GM21423 (cell line): ENCODE data around the gene PPIA.
"Not testable (repeated sequence)": the region's sequence is repeated elsewhere in the genome, so short reads cannot be mapped to it uniquely, and the experiment has no call there.

Source experiments
- ATAC-seq: cut with Tn5 transposase; IDR thresholded peaks from one replicate; pipeline ENCODE4 v1.9.1; 2021; ENCODE audit warnings: mild to moderate bottlenecking, moderate library complexity; ENCODE audit not compliant: unreplicated experiment

Gene PPIA

DNA sequence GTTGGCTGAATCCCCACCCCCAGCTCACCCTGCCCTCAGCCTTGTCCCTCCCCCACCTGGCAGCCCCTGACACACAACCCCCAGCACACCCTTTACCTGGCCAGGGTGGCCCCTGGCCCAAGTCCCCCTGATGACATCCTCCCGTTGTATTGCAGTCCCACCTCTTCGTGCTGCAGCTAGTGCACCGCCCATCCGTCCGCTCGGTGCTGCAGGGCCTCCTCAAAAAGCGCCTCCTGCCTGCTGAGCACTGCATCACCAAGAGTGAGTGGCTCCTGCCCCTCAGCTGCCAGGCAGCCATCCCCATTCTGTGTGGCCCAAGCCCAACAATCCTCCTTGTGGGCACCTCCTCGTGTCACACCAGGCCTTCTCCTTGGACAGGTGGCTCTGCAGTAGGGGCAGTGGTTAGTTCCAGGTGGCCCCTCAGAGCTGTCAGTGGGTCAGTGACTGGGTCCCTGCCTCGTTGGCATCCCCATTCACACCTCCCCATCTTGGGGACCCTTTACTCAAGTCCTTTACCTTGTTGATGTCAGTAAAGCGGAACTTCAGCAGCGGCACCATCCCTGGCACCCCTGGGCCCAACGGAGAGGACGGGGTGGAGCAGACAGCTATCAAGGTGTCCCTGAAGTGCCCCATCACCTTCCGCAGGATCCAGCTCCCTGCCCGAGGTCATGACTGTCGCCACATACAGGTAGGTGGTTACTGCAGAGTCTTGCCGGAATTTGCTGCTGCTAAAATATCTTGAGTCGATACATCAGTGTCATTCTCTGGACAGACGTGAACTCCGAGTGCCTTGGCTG lies 33.6 kb upstream of the PPIA start:
- ATAC-seq: no peak

DNA sequence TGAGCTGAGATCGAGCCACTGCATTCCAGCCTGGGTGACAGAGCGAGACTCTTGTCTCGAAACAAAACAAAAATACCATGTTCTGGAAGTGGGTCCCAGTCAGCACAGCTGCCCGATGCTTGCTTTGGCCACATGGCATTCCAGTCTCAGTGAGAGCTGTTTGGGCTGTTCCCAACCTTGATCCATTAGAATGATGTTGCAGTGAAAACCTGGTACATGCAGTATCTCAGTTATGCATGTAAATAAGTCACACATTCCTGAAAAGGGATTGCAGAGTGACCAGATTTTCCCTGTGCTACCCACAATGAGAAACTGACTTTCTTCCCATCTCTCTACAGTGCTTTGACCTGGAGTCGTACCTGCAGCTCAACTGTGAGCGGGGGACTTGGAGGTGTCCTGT lies 32.4 kb upstream of the PPIA start:
- ATAC-seq: no peak

- ATAC-seq: no peak
Measured at GRCh38 chr7:44764665-44765578, 31.6 kb upstream of the PPIA start.

DNA sequence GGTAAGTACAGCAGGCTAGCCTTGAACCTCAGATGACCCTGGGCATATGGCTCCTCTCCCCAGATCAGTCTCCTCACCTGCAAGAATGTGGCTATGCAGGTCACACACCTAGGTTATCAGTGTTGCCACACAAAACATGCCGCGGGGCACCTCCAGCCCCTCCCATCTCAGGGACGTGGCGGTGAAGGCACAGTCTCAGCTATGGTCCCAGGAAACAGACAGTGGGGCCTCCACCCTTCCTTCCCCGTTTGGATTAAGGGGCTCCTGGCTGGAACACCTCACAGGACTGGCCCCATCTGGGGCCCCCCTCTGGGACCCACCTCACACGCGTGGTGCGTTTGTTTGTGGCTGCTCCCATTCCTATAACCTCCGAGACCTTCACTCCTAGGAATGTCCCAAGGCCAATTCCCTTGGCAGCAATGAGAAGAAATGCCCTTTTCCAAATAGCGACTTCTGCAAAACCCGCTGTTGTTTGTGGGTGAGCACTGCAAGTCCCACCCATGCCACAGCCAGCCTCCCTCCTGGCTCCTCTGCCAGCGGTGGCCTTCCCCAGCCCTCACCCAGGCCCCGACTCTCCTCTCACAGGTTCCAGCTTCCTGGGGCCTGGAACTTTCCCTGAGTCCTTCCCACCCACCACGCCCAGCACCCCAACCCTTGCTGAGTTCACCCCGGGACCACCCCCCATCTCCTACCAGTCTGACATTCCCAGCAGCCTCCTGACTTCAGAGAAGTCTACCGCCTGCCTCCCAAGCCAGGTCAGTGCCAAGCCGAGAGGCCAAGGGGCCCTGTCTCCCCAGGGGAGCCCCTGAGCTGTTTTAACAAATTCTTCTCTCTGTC lies 30.7 kb upstream of the PPIA start:
- ATAC-seq: no peak

GRCh38 chr7:44766416-44766801 lies 30.1 kb upstream of the PPIA start:
- ATAC-seq: no peak

DNA sequence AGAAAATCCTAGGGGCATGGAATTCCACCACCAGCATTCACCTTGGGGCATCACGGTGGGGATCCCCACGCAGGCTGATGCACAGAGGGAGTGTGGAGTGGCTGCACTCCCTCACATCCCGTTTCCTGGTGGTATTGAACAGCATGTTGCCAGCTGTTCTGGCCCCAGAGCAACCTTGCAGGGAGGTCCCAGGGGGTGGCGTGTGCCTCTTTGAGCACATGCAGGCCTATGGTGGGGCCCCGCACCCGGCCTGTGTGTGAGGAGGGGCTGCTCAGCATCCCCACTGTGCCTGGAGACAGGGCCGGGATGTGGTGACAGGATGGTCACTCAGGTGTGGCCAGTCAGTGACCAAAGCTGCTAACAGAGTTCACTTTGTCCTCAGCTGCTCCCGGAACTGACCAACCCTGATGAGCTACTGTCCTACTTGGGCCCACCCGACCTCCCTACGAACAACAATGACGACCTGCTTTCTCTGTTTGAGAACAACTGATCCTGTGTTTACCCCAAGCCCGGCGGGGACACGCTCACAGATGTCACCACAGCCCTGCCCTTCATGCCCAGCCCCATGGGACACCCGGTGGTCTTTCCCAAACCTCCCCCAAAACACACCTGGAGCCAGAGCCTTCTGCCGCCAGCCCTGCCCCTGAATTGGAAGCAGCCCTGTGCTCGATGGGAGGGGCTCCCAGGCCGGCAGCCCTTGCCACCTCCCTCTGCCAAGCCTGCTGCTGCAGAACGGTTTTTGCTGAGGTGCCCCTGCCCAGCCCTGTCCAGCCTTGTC lies 29.2 kb upstream of the PPIA start:
- no peak for ATAC-seq

DNA sequence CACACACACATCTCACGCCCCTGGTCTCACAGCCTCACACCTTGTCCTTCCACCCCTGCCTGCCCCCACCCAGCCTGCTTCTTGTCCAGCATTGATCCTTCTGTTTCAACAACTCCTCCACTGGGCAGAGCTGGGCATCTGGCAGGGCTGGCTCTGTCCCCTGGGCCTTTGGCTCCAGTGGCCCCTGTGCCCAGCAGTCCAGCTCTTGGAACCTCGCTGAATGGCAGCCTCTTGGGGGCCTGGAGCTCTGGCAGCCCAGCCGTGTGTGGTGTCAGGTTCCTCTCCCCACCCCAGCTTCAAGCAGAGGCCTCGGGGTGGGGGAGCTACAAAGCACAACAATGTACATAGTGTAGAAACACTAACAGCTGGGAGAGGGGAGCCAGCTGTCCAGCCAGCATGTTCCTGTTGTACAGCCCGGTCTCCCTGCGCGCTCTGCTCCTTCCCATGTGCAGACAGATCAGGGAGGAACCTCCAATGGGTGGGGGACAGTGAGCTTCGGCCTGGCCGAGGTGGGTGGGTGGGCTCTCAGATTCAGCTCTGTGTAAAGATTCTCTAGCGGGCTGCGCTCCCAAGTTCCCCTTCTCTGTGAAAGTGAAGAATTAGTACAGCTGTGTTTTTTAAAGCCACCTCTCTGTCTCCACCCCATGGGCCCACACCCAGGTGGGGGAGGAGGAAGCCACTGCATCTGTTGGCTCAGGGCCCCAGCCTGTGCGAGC lies 28.4 kb upstream of the PPIA start:
- ATAC-seq: no peak

DNA sequence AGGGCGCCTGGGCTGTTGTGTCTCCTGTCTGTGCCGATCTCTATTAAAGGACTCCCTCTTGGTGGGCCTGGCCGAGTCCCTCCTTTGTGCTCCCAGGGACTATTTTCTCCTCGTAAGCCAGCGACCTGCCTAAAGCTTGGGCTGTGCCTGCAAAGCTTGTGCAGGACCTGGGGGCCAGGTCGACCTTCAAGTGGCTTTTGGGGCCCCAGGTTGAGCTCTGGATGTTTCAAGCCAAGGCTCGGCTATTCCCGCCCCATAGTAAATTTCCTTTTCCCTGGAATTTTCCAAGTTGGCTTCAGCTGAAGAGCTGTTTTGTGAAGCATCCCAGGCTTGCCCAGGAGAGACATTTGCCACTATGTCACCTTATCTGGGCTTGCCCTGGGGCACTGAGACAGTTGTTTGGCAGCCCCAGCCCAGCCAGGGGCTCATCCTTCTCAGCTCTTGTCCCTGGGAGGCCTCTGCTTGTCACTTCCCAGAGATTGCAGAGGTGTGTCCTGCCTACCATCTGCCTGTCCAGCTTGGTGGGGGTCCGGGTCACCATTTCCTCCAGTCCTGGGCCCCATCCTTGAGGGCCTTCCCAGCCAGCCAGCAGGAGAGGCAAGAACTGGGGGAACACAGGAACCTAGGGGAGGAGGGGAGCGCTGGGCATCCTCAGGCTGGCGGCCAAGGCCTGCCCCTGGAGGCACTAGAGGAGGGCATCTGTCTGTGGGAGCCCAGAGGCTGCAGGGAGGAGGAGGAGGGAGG lies 27.7 kb upstream of the PPIA start:
- no peak for ATAC-seq

- ATAC-seq: no peak
Measured at GRCh38 chr7:44769376-44769775, 27.1 kb upstream of the PPIA start.

- ATAC-seq: peak; percentile 80
Measured at GRCh38 chr7:44769776-44770294, 26.6 kb upstream of the PPIA start.

DNA sequence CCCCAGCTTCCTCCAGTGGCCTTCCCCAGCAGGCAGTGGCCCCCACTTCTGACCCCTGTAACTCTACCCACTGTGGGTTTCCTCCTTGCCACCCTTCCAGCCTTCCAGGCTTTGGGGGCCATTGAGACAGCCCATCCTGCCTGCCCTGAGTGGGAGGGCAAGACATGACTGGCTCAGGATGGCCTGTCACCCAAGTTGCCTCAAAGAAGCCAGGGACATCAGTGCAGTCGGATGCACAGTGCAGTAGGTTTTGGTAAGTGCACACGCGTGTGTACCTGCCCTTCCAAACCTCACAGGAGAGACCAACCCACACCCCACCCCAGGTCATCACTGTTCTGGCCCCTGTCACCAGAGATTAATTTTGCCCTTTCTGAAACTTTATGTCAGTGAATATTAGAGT lies 25.1 kb upstream of the PPIA start:
- no peak for ATAC-seq

- no peak for ATAC-seq
Measured at GRCh38 chr7:44772440-44772839, 24.0 kb upstream of the PPIA start.

DNA sequence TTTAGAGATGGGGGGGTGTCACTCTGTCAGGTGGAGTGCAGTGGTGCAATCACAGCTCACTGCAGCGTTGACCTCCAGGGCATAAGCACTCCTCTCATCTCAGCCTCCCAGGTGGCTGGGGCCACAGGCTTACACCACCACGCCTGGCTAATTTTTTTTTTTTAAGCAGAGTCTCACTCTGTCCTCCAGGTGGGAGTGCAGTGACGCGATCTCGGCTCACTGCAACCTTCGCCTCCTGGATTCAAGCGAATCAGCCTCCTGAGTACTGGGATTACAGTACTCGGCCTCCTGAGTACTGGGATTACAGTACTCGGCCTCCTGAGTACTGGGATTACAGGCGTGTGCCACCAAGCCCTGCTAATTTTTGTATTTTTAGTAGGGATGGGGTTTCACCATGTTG lies 23.6 kb upstream of the PPIA start:
- ATAC-seq: no peak

DNA sequence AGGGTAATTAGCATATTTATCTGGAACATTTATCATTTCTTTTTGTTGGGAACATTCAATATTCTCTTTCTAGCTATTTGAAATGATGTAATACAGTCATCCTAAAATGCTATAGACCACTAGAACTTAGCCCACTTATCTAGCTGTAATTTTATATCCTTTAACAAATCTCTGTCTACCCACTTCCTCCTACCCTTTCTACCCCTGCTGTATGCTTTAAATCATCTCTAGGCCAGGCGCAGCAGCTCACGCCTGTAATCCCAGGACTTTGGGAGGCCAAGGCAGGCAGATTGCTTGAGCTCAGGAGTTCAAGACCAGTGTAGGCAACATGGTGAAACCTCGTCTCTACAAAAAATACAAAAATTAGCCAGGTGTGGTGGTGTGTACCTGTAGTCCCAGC lies 22.0 kb upstream of the PPIA start:
- ATAC-seq: not testable (repeated sequence)

DNA sequence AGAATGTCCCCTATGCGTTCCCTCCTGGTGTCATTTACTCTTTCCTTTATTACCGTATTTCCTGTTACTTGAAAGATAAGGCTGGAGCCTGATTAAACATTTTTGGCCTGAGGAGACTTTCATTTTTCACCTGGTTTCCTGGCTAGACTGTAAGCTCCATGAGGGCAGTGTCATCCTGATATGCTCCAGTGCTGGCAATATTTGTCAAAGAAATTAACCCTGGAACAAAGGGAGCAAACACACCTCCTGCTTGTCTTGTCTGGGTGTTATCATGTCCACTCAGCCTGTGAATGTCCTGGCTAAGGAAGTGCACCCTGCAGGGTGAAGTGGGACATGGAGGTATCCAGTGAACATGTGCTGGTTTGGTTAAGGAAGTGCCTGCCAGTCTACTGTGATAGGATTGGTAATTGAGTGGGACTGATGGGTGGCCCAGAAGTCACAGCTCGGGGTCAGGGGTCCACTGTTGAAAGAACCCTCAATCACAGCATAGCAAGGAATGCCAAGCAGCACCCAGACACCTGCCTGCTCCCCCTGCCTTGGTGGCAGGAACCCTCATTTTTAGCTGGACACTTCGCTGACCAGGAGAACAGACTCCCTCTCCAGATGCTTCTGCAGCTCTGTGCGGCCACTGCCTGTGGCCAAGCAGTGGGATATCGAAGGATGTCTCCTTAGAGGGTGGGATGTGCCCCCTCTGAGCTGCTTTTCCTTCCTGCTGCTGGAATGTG lies 20.9 kb upstream of the PPIA start:
- ATAC-seq: no peak

DNA sequence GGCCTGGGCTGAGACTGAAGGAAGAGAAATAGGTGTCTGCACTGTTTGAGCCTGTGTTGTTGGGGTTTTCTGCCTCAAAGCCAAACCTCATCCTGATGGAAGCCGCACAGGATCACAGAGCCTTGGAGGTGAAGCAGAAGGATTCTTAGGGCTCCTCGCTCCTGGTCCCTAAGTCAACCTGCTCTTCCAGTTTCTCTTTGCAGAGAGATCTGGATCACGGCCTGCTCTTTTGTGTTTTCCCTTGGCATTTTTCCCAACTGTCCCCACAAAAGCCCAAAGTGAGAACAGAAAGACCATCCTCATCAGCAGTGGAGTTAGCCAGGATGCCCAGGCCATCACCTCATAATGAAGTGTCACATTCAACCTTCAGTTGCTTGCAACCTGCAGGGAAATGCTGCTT lies 20.3 kb upstream of the PPIA start:
- no peak for ATAC-seq

- ATAC-seq: no peak
Measured at GRCh38 chr7:44782460-44782859, 14.0 kb upstream of the PPIA start.

DNA sequence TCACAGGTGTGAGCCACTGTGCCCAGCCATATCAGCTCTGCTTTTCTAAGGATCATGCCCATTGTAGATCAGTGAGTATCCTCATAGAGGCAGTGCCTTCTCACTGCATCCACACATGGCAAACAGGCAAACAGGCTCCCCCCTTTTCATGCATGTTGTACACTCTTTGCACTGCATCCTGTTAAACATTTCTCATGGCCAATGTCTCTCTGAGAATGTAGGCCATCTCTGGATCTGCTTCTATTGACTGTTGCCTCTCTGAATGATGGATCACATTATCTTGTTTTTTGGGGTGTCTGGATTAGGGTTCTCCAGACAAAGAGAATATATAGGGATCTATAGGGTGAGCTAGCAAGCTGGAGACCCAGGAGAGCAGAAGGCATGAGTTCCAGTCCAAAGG lies 13.1 kb upstream of the PPIA start:
- ATAC-seq: no peak
